CD1c-positive myeloid dendritic cell (primary cell): Measurements from ENCODE around the gene OXA1L.
"Not testable (repeated sequence)": the region's sequence is repeated elsewhere in the genome, so short reads cannot be mapped to it uniquely, and the experiment has no call there.

Source experiments
- DNase-seq: peaks from one replicate; pipeline ENCODE4 v3.0.0-alpha.2; 2016; ENCODE audit errors: extremely low spot score

The OXA1L gene

GRCh38 chr14:22766457-22767322 is at the start of gene OXA1L:
TSS of gene OXA1L (plus strand) at chr14:22766688. CDS start at chr14:22766702, 14 bp downstream.
- DNase-seq = peak; percentile 99

DNA sequence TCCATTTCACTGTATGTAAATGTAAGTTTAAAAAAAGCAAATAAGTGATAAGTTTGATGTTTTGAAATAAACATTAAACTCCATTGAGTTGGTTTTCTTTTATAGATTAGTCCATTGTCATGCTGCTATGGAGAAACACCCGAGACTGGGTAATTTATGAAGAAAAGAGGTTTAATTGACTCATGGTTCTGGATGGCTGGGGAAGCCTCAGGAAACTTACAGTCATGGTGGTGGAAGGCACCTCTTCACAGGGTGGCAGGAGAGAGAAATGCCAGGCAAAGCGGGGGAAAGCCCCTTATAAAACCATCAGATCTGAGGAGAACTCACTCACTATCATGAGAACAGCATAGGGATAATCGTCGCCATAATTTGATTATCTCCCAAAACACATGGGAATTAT is 48.4 kb upstream of the OXA1L start:
- DNase-seq = no peak

DNA sequence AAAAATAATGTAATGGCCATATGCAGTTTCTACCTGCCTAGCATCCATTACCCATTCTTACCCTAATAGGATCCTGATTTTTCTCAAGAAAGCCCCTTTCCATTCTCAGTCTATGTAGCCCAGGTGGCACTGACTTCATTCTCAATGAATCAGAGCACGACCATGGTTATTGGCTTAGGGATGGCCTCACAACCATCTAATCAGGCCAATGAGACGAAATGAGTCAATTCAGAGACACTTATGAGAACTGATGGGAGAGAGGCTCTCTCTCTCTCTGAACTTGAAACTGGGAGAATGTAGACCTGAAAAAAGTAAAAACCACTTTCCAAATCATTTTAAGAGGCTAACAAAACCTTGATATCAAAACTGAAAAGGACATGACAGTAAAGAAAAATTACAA is 45.3 kb upstream of the OXA1L start:
- no peak for DNase-seq

DNA sequence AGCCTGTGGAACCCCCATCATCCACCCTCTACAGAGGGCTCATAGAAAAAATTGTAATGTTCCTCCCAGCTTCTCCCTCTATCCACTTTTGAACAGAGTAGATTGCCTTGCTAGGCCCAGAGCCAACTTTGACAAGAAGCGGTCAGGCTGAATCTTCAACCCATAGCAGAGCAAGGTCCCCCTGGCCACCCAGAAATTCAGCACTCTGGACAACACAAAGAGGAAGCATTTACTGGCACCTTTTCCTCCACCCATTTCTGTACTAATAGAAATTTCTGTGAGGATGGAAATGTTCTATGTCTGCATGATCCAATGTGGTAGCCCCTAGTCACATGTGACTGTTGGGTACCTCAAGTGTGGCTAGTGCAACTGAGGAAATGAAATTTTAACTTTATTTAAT is 42.7 kb upstream of the OXA1L start:
- DNase-seq = no peak

- not testable (repeated sequence) for DNase-seq
These were observed 41.6 kb upstream of the OXA1L start for GRCh38 chr14:22724847-22725246.

DNA sequence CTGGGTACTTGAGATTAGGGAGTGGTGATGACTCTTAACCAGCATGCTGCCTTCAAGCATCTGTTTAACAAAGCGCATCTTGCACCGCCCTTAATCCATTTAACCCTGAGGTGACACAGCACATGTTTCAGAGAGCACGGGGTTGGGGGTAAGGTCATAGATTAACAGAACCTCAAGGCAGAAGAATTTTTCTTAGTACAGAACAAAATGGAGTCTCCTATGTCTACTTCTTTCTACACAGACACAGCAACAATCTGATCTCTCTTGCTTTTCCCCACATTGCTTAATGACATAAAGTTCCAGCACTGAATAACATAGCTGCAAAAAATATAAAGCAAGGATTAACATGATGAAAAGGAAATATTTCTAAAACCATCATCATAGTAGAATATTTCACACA is 41.1 kb upstream of the OXA1L start:
- DNase-seq = not testable (repeated sequence)

- DNase-seq = no peak
These were observed 40.5 kb upstream of the OXA1L start for GRCh38 chr14:22726012-22726411.

- not testable (repeated sequence) for DNase-seq
These were observed 34.4 kb upstream of the OXA1L start for GRCh38 chr14:22732062-22732461.

GRCh38 chr14:22733829-22734228 is 32.7 kb upstream of the OXA1L start:
- no peak for DNase-seq

- DNase-seq = no peak
These were observed 31.4 kb upstream of the OXA1L start for GRCh38 chr14:22735096-22735495.

DNA sequence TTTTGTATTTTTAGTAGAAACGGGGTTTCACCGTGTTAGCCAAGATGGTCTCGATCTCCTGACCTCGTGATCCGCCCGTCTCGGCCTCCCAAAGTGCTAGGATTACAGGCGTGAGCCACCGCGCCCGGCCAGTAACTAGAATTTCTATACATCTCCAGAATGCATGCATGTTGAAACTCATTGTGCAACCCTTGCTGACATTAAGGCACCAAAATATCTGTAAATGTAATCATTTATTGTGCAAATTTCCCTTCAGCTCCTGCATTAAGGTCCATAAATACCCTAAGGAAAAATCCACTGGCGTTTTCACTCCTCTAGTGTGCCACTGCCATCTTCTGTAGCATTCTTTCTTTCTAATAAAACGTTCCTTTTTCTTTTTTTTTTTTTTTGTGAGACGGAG is 30.1 kb upstream of the OXA1L start:
- DNase-seq = not testable (repeated sequence)

GRCh38 chr14:22737052-22737451 is 29.4 kb upstream of the OXA1L start:
- peak; percentile 7 for DNase-seq

- no peak for DNase-seq
These were observed 27.1 kb upstream of the OXA1L start for GRCh38 chr14:22739423-22739822.

DNA sequence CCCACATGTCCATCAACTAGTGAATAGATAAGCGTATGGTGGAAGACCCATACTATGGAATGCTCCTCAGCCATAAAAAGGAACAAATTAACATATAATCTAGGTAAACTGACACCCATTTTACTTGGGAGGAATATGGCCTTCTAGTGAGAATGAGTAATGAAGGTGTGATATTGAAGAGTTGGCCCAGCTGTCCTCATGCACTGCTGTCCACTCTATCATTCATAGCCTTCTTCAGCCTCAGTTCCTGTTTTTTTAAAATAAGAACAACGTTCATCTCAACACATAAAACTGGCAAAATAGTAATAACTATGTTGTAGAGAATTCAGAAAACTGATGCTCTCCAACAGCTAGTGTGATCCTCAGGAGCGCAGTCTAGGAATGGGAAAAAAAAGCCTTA is 26.5 kb upstream of the OXA1L start:
- DNase-seq = no peak

- DNase-seq = no peak
These were observed 18.7 kb upstream of the OXA1L start for GRCh38 chr14:22747769-22748168.

DNA sequence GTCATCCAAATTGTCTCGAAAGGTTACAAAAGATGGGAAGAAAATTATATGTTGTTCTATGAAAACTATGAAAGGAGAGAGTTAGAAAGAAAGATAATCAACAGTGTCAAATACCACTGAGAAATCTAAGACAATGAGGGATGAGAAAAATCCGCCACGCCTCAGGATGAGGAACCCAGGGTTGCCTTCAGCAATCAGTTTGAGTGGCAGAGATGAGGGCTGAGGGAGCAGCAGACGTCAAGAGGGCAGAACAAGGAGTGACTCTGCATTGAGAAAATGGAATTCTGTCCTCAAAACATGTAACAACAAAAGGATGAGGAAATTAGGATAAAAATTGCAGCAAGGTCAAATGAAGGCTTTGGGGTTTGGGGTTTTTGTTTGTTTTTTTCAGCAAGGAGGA is 18.3 kb upstream of the OXA1L start:
- peak; percentile 28 for DNase-seq

DNA sequence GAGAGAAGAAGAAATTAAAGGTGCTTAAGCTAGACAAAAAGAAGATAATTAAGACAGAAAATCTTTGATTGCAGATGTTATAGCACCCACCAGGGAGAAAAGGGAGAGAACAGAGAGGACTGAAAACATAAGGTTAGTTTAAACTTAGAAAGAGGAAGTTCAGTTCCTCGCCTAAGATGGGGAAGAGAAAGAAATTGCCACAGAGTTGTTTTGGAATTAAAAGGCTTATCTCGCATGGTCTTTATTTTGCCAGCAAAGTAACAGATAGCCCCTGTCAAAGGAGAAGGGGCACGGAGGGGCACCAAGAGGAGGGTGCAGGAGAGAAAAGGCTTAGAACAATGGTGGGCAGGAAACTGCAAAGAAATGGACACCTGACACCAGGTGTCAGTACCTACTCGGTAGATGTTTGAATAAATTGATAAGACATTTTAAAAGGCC is 17.8 kb upstream of the OXA1L start:
- peak; percentile 67 for DNase-seq

DNA sequence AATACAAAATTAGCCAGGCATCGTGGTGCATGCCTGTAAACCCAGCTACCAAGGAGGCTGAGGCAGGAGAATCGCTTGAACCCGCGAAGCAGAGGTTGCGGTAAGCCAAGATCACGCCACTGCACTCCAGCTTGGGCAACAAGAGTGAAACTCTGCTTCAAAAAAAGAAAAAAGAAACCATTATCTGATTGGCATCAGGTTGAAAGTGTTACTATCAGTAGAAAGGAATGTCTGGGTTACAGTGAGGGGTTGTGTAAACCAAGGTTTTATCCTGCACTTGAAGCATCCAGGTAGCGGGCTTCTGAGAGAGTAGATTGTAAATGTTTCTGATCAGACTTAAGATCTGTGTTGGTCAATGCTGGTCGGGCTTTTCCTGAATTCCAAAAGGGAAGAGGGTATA is 14.1 kb upstream of the OXA1L start:
- DNase-seq = no peak

GRCh38 chr14:22753586-22753985 is 12.9 kb upstream of the OXA1L start:
- DNase-seq = peak; percentile 11

DNA sequence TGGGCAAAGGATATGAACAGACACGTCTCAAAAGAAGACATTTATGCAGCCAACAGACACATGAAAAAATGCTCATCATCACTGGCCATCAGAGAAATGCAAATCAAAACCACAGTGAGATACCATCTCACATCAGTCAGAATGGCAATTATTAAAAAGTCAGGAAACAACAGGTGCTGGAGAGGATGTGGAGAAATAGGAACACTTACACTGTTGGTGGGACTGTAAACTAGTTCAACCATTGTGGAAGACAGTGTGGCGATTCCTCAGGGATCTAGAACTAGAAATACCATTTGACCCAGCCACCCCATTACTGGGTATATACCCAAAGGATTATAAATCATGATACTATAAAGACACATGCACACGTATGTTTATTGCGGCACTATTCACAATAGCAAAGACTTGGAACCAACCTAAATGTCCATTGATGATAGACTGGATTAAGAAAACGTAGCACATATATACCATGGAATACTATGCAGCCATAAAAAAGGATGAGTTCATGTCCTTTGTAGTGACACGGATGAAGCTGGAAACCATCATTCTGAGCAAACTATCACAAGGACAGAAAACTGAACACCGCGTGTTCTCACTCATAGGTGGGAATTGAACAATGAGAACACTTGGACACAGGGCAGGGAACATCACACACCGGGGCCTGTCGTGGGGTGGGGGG is 8.4 kb upstream of the OXA1L start:
- DNase-seq = not testable (repeated sequence)

GRCh38 chr14:22761734-22762133 is 4.8 kb upstream of the OXA1L start:
- no peak for DNase-seq

GRCh38 chr14:22764382-22764781 is 2.1 kb upstream of the OXA1L start:
- DNase-seq = no peak

GRCh38 chr14:22767323-22767589 is 768 bp downstream of the OXA1L start:
- no peak for DNase-seq
